ENCODE results near the gene CRTC2.

Gene CRTC2

GRCh38 chr1:153939476-153939875, 18.9 kb downstream of the CRTC2 start:
- TF ChIP-seq POLR2AphosphoS5 (IDR thresholded peaks at IDR 0.05; ENCODE audit: low read depth, low read length) (no peak), TAF1 (IDR thresholded peaks at IDR 0.05; ENCODE audit: borderline replicate concordance, insufficient read depth, low read length) (no peak), SIN3A (IDR thresholded peaks at IDR 0.05; ENCODE audit: borderline replicate concordance, insufficient read depth, low read length) (no peak), FOXP2 (optimal IDR thresholded peaks at IDR 0.05; ENCODE audit: borderline replicate concordance, extremely low read depth, extremely low read length, insufficient read depth) (no peak)
- TF ChIP-seq, protein P1, sequence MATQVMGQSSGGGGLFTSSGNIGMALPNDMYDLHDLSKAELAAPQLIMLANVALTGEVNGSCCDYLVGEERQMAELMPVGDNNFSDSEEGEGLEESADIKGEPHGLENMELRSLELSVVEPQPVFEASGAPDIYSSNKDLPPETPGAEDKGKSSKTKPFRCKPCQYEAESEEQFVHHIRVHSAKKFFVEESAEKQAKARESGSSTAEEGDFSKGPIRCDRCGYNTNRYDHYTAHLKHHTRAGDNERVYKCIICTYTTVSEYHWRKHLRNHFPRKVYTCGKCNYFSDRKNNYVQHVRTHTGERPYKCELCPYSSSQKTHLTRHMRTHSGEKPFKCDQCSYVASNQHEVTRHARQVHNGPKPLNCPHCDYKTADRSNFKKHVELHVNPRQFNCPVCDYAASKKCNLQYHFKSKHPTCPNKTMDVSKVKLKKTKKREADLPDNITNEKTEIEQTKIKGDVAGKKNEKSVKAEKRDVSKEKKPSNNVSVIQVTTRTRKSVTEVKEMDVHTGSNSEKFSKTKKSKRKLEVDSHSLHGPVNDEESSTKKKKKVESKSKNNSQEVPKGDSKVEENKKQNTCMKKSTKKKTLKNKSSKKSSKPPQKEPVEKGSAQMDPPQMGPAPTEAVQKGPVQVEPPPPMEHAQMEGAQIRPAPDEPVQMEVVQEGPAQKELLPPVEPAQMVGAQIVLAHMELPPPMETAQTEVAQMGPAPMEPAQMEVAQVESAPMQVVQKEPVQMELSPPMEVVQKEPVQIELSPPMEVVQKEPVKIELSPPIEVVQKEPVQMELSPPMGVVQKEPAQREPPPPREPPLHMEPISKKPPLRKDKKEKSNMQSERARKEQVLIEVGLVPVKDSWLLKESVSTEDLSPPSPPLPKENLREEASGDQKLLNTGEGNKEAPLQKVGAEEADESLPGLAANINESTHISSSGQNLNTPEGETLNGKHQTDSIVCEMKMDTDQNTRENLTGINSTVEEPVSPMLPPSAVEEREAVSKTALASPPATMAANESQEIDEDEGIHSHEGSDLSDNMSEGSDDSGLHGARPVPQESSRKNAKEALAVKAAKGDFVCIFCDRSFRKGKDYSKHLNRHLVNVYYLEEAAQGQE (IDR thresholded peaks at IDR 0.05; ENCODE audit: insufficient read depth in 1 of 2, low read depth in 2 of 2, low read length in 2 of 2) = no peak

GRCh38 chr1:153938996-153939395, 19.4 kb downstream of the CRTC2 start:
- TF ChIP-seq TAF1 (IDR thresholded peaks at IDR 0.05; ENCODE audit: borderline replicate concordance, insufficient read depth, low read length) = no peak
- no peak for TF ChIP-seq FOXP2 (optimal IDR thresholded peaks at IDR 0.05; ENCODE audit: borderline replicate concordance, extremely low read depth, extremely low read length, insufficient read depth)
- TF ChIP-seq, protein P1 (IDR thresholded peaks at IDR 0.05; ENCODE audit: insufficient read depth in 1 of 2, low read depth in 2 of 2, low read length in 2 of 2) = no peak
- no peak for TF ChIP-seq SIN3A (IDR thresholded peaks at IDR 0.05; ENCODE audit: borderline replicate concordance, insufficient read depth, low read length)
- TF ChIP-seq POLR2AphosphoS5 (IDR thresholded peaks at IDR 0.05; ENCODE audit: low read depth, low read length) = no peak

DNA sequence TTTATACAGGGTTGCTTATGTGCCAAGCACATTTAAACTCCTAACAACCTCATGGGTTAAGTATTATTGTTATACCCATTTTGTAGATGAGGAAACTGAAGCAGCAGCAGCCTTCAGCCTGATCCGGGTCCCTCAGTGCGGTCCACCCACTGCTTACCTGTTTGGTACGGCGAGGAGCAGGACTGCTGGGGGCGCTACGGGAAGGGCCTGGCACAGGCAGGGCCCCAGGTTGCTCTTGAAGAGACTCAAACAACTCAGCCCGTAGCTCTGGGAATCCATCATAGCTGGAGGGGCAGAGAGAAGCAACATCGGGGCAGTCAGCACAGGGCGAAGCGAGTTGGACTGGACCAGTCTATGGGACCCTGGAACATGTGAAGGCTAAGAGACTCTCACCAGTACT, 21.1 kb downstream of the CRTC2 start:
- TF ChIP-seq, protein P1 (IDR thresholded peaks at IDR 0.05; ENCODE audit: insufficient read depth in 1 of 2, low read depth in 2 of 2, low read length in 2 of 2) = no peak
- TF ChIP-seq TAF1 (IDR thresholded peaks at IDR 0.05; ENCODE audit: borderline replicate concordance, insufficient read depth, low read length) = no peak
- TF ChIP-seq POLR2AphosphoS5 (IDR thresholded peaks at IDR 0.05; ENCODE audit: low read depth, low read length) = no peak
- TF ChIP-seq FOXP2 (optimal IDR thresholded peaks at IDR 0.05; ENCODE audit: borderline replicate concordance, extremely low read depth, extremely low read length, insufficient read depth) = no peak
- TF ChIP-seq SIN3A (IDR thresholded peaks at IDR 0.05; ENCODE audit: borderline replicate concordance, insufficient read depth, low read length) = no peak

DNA sequence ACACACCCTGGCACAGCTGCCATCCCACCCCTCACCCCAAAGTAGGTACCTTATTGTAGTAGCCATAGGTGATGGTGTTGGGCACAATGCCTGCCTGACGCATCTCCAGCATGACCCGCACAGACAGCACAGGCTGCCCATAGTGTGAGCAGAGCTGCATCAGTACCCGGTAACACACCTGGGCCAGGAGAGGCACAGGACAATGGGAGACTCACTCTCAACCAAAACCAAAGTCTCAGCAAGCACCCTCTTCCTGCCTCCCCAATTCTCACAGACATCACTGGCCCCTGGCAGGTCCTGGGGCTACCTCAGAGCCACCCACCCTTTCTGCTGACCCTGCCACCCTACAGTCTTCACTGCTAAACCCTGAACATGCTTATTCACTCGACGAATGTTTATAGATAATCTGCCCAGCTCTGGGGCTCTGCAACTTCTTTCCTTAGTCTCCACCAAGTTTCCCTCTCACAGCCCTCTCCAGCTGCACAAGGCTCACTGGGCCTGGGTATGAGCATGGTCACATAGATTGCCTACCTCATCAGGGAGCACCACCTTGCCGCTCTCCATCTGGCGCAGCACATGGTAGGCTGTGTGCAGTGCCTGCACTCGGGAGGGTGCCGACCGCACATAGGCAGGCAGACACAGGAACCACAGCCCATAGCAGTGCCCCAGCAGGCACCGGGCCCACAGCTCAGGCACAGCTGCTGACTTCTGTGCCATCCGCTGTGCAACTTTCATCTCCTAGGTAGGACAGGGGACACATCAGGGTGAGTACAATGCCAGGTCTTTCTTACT, 22.2 kb downstream of the CRTC2 start:
- TF ChIP-seq, protein P1 (IDR thresholded peaks at IDR 0.05; ENCODE audit: insufficient read depth in 1 of 2, low read depth in 2 of 2, low read length in 2 of 2) = no peak
- TF ChIP-seq FOXP2 (optimal IDR thresholded peaks at IDR 0.05; ENCODE audit: borderline replicate concordance, extremely low read depth, extremely low read length, insufficient read depth) (no peak), POLR2AphosphoS5 (IDR thresholded peaks at IDR 0.05; ENCODE audit: low read depth, low read length) (no peak), TAF1 (IDR thresholded peaks at IDR 0.05; ENCODE audit: borderline replicate concordance, insufficient read depth, low read length) (no peak), SIN3A (IDR thresholded peaks at IDR 0.05; ENCODE audit: borderline replicate concordance, insufficient read depth, low read length) (no peak)
